Activated T-helper 1 cell treated with Interleukin-2 at 50 U/mL for 16 hours (primary cell): ENCODE data around the gene CSAD.
"Not testable (repeated sequence)": the region's sequence is repeated elsewhere in the genome, so short reads cannot be mapped to it uniquely, and the experiment has no call there.

ENCODE experiments used
- DNase-seq: peaks from one replicate; pipeline ENCODE4 v3.0.0-alpha.2; 2020; ENCODE audit warnings: low read depth

The CSAD gene

GRCh38 chr12:53178803-53179202, 1.9 kb downstream of the CSAD start:
- not testable (repeated sequence) for DNase-seq

DNA sequence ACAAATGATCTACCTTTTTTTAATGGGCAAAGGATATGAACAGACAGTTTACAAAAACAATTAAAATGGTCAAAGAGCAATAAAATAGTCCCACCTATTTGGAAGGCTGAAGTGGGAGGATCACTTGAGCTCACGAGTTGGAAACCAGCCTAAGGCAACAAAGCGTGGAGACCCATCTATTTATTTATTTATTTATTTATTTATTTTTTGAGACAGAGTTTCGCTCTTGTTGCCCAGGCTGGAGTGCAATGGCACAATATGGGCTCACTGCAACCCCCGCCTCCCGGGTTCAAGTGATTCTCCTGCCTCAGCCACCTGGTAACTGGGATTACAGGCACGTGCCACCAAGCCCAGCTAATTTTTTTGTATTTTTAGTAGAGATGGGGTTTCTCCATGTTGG, 3.3 kb downstream of the CSAD start:
- DNase-seq, result not testable (repeated sequence)

- DNase-seq, result no peak
Measured at GRCh38 chr12:53176750-53177149, 4.0 kb downstream of the CSAD start.

DNA sequence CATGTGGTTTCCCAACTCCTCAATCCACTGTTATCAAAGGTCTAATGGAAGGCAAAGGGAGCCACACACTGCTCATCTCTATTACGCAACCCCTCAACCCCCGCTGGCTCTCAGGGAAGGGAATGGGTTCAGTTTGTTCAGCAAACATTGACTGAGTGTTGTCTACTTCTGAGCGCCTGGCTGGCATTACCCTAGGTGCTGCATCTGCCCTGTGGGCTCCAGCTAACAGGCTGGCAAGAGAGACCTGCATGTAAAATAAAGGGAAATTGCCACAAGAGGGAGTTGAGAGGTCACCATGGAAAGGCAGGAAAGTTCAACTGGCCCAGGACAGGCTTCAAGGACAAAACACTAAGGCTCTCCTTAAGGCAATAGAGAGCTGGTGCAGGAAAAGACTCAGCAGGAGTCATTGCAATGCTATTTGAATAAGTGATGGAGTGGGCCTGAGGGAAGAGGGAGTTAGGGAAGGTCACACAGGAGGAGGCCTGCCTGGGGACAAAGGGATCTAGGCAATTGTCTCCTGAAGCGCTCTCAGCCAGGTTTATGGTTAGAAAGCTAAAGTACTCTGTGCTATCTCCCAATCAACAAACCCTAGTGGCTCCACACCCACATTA, 5.7 kb downstream of the CSAD start:
- DNase-seq, result no peak

- DNase-seq, result no peak
Measured at GRCh38 chr12:53173085-53173715, 7.5 kb downstream of the CSAD start.

- no peak for DNase-seq
Measured at GRCh38 chr12:53172352-53172751, 8.4 kb downstream of the CSAD start.

DNA sequence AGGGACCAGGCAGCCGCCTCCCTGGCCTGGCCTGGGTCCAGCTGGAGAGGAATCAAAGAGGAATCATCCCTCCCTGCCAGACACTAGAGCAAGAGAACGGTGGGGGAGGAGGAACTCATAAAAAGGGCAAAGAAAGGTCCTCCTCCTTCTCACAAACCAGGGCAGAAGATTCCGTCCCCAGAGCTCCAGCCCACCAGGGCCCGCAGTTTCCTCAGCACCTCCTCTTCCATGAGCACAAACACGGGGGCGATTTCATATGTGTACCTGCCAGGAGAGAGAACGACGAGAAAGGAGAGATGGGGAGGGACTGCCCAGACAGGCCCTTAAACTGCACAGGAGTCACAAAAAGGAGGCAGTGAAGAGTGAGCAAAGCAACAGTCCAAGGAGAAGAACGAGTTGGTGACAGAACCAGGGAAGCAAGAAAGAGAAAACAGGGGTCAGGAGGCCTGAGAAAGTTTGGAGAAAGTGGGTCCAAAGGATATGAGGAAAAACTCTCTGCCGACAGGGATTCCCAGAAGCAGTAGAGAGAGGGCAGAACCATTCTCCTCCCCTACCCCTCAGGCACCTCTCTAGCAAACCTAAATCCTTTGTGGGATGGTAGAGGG, 8.9 kb downstream of the CSAD start:
- no peak for DNase-seq

- DNase-seq, result no peak
Measured at GRCh38 chr12:53170876-53171724, 9.6 kb downstream of the CSAD start.

DNA sequence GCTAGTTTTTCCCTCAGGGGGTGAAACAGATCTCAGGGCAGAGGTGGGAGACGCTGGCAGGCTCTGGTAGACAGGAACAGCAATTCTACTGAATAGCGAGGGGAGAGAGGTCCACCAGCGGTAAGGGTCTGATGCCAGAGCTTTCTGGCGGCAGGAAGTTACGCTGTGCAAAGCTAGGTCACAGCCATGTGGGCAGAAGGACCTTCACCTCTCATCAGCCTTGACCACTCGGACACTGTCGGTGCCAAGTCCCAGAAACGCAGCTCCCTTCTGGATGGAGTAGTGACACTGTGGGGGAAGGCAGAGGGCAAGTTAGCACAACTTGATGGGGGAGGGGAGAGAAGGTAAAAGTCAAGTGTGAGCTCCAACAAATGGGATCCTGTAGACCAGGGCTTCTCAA, 10.5 kb downstream of the CSAD start:
- no peak for DNase-seq

DNA sequence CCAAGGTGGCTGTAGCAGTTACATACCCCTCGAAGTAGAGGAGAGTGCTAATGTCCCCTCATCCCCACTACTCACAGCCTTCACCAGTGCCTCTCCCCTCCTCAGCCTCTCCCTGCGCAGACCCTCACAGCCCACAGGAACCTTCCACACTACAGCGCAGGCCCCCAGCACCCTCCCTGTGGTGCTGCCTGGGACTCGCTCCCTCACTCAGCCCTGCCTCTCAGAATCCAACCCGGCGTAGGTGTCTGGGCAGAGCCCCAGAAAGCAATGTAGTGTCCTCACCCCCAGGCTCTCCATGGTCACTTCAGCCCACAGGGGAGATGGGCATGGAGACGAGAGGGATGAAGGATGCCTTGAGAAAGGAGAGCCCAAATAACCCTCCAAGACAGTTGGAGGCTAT, 11.1 kb downstream of the CSAD start:
- DNase-seq, result no peak

DNA sequence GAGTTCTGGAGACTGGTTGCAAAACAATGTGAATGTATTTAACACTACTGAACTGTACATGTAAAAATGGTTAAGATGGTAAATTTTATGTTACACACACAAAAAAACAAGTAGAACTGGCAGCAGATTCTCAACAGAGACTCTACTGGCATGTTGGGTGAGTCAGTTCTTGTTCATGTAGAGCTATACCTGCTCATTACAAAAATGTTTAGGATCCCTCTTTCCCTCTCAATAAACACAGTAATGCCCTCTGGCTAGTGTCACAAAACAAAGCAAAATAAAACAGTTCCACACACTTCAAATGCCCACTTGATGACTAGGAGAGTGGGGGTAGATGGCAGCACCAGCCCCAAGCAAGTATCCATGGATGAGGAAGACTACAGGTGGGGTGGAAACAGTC, 13.9 kb downstream of the CSAD start:
- no peak for DNase-seq

DNA sequence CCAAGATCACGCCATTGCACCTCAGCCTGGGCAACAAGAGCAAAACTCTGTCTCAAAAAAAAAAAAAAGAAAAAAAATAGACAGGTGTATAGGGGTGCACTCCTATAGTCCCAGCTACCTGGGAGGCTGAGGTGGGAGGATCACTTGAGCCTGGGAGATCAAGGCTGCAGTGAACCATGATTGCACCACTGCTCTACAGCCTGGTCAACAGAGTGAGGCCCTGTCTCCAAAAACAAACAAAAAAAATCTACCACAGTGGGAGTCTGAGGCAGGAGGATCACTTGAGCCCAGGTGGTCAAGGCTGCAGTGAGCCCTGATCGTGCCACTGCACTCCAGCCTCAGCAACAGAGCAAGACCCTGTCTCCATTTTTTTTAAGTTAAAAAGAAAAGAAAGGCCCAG, 17.7 kb downstream of the CSAD start:
- not testable (repeated sequence) for DNase-seq

DNA sequence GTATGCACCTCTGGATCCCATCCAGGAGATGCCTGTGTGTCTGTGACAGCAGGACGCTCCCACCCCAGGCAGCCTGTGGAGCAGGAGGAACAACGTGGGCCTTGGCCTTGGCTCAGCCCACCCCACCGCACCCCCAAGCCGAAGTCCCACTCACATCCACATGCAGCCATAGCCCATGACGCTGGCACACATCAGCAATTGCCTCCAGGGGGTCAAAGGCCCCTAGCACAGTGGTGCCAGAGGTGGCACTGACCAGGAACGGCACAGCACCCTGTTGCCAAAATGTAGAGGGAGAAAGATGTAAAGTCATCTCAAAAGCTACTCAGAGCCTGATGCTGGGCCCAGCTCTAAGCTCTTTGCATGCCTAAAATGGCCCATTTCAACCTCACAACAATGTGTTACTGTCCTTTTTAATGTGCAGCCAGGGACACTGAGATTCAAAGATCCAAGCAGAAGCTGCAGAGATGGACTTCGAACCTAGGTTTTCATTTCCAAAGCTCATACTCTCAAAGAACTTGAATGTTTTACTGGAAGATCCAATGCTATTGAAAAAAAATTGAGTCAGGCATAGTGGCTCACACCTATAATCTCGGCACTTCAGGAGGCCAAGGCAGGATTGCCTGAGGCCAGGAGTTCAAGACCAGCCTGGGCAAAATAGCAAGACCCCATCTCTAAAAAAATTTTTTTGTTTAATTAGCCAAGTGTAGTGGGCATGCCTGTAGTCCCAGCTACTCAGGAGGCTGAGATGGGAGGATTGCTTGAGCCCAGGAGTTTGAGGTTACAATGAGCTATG, 19.4 kb downstream of the CSAD start:
- no peak for DNase-seq

DNA sequence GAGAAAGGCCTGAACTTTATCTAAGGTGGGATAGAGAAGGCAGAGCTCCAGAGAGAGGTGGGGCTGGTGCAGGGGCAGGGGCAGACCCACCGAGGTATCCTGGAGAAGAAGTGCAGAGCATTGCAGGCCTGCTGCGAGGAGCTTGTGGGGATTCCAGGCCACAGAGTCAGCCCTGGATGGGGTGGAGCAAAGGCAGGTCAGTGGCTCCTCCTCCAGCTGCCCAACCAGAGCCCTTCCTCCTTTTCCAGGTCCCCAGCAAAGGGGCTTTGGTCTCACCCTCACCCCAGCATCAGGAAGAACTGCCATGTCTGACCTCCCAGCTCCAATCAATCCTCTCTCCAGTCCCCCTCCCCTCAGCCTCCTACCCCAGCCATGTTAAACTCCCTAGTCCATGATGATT, 20.1 kb downstream of the CSAD start:
- no peak for DNase-seq

- DNase-seq, result no peak
Measured at GRCh38 chr12:53160000-53160399, 20.7 kb downstream of the CSAD start.

GRCh38 chr12:53159195-53159839, 21.4 kb downstream of the CSAD start:
- DNase-seq, result peak; percentile 75

- no peak for DNase-seq
Measured at GRCh38 chr12:53152390-53152789, 28.3 kb downstream of the CSAD start.

DNA sequence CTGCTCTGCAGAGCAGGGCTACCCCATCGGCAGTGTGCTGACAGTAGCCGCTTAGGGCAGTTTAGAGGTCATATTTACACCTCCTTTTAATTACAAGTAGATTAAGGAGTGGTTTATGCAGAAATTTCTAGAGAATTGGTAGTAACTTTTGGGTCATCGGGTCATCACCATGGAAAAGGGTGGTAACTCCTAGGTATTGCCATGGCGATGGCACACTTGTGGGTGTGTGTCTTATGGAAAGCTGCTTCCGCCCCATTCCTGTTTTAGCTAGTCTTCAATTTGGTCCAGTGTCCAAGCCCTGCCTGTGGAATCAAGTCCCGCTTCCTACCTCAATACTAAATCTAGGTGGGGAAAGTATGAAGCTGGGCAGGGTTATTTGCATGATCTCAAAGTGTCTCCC, 29.7 kb downstream of the CSAD start:
- no peak for DNase-seq

- DNase-seq, result no peak
Measured at GRCh38 chr12:53147653-53148052, 33.1 kb downstream of the CSAD start.

- no peak for DNase-seq
Measured at GRCh38 chr12:53147181-53147580, 33.5 kb downstream of the CSAD start.
